Liver (tissue), 3 donors: ENCODE results near the gene C10orf67.

Experiments
- YY1 ChIP-seq: IDR thresholded peaks from 2 replicates; pipeline ENCODE4 v1.6.1; 2016; ENCODE audit warnings: antibody characterized with exemption, mild to moderate bottlenecking
- TF ChIP-seq, protein P1 (sequence below): fragments of 150-350 bp; IDR thresholded peaks from 2 replicates; pipeline ENCODE4 v1.5.1; 2017; ENCODE audit warnings: improper control_type of control experiment, low read depth, low read length; ENCODE audit not compliant: missing input control
- TF ChIP-seq, protein P2 (sequence below): IDR thresholded peaks from 2 replicates; pipeline ENCODE4 v1.6.1; 2016; ENCODE audit warnings: antibody characterized with exemption, mild to moderate bottlenecking
- TF ChIP-seq, protein P3 (sequence below): IDR thresholded peaks from 2 replicates; pipeline ENCODE4 v1.6.1; 2016; ENCODE audit warnings: antibody characterized with exemption
- donor health status: healthy.
- donor health status: healthy.

DNA sequence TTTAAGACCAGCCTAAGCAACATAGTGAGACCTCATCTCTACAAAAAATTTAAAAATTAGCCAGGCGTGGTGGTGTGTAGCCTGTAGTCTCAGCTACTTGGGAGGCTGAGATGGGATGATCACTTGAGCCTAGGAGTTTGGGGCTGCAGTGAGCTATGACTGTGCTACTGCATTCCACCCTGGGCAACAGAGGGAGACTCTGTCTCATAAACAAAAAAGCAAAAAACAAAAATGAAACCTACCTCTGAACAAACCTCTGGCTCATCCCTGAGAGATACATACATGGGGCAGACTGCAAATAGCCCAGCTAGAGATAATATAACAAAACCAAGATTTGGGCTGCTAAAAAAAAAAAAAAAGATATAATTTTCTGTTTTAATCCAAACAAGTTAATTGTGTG is 19.5 kb downstream of the C10orf67 start:
- TF ChIP-seq, protein P1, sequence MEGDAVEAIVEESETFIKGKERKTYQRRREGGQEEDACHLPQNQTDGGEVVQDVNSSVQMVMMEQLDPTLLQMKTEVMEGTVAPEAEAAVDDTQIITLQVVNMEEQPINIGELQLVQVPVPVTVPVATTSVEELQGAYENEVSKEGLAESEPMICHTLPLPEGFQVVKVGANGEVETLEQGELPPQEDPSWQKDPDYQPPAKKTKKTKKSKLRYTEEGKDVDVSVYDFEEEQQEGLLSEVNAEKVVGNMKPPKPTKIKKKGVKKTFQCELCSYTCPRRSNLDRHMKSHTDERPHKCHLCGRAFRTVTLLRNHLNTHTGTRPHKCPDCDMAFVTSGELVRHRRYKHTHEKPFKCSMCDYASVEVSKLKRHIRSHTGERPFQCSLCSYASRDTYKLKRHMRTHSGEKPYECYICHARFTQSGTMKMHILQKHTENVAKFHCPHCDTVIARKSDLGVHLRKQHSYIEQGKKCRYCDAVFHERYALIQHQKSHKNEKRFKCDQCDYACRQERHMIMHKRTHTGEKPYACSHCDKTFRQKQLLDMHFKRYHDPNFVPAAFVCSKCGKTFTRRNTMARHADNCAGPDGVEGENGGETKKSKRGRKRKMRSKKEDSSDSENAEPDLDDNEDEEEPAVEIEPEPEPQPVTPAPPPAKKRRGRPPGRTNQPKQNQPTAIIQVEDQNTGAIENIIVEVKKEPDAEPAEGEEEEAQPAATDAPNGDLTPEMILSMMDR, result no peak
- TF ChIP-seq, protein P2, sequence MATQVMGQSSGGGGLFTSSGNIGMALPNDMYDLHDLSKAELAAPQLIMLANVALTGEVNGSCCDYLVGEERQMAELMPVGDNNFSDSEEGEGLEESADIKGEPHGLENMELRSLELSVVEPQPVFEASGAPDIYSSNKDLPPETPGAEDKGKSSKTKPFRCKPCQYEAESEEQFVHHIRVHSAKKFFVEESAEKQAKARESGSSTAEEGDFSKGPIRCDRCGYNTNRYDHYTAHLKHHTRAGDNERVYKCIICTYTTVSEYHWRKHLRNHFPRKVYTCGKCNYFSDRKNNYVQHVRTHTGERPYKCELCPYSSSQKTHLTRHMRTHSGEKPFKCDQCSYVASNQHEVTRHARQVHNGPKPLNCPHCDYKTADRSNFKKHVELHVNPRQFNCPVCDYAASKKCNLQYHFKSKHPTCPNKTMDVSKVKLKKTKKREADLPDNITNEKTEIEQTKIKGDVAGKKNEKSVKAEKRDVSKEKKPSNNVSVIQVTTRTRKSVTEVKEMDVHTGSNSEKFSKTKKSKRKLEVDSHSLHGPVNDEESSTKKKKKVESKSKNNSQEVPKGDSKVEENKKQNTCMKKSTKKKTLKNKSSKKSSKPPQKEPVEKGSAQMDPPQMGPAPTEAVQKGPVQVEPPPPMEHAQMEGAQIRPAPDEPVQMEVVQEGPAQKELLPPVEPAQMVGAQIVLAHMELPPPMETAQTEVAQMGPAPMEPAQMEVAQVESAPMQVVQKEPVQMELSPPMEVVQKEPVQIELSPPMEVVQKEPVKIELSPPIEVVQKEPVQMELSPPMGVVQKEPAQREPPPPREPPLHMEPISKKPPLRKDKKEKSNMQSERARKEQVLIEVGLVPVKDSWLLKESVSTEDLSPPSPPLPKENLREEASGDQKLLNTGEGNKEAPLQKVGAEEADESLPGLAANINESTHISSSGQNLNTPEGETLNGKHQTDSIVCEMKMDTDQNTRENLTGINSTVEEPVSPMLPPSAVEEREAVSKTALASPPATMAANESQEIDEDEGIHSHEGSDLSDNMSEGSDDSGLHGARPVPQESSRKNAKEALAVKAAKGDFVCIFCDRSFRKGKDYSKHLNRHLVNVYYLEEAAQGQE, result no peak
- TF ChIP-seq, protein P3, sequence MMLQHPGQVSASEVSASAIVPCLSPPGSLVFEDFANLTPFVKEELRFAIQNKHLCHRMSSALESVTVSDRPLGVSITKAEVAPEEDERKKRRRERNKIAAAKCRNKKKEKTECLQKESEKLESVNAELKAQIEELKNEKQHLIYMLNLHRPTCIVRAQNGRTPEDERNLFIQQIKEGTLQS, result no peak
- TF ChIP-seq YY1, result no peak
